IMR-90 (cell line): Measurements from ENCODE around the gene SYT3. TPM values are rescaled to one million over a fixed set of nuclear protein-coding genes. Genes with fewer than 3 reads are reported as not detected.

Experiments used
- ATAC-seq: fragments of 200-7000 bp; cut with Tn5 transposase; 2 replicates; pipeline ENCODE4 v1.9.1; 2020; ENCODE audit warnings: low read depth, mild to moderate bottlenecking, moderate library complexity
- BruUV-seq: library from RNA; stranded (reverse); fragments of 400-500 nt; replicated peaks from 2 replicates; lab custom pipeline; 2021; lab: Mats Ljungman, UMichigan
- CTCF ChIA-PET: fragments of 300-600 bp; formaldehyde crosslinking; extraction: SDS; loops from one replicate; lab custom pipeline; 2021; ENCODE audit warnings: antibody characterized with exemption; lab: Yijun Ruan, JAX
- POLR2A ChIA-PET: fragments of 300-600 bp; sonication (Branson Sonifier 250); formaldehyde crosslinking; loops from one replicate; lab custom pipeline; 2022; ENCODE audit warnings: antibody characterized with exemption; ENCODE audit not compliant: unreplicated experiment; lab: Charles Lee
- DNase-seq: peaks from one replicate; pipeline ENCODE4 v3.0.0; 2013
- H2AFZ ChIP-seq: replicated peaks from 2 replicates; pipeline ENCODE3; 2013; ENCODE audit warnings: low read length, mild to moderate bottlenecking; ENCODE audit not compliant: poor library complexity
- H2AK5ac ChIP-seq: 2 replicates; pipeline ENCODE4 v1.6.1; 2013; ENCODE audit warnings: low read depth, low read length, inconsistent platforms
- H2AK9ac ChIP-seq: replicated peaks from 2 replicates; pipeline ENCODE3; 2013; ENCODE audit warnings: mild to moderate bottlenecking, low read depth, low read length, moderate library complexity; ENCODE audit not compliant: poor library complexity
- H2BK120ac ChIP-seq: 2 replicates; pipeline ENCODE4 v1.6.1; 2013; ENCODE audit warnings: low read depth, low read length, inconsistent platforms
- H2BK15ac ChIP-seq: 3 replicates; pipeline ENCODE4 v1.6.1; 2013; ENCODE audit warnings: low read depth, low read length, inconsistent platforms
- H2BK20ac ChIP-seq: 2 replicates; pipeline ENCODE4 v1.6.1; 2013; ENCODE audit warnings: low read depth, mild to moderate bottlenecking, inconsistent platforms, low read length, moderate library complexity
- H2BK5ac ChIP-seq: 2 replicates; pipeline ENCODE4 v1.6.1; 2013; ENCODE audit warnings: mild to moderate bottlenecking, low read depth, low read length, inconsistent platforms; ENCODE audit not compliant: poor library complexity, severe bottlenecking
- H3K14ac ChIP-seq: replicated peaks from 2 replicates; pipeline ENCODE4 v1.6.1; 2013; ENCODE audit warnings: low read depth, low read length, inconsistent platforms
- H3K18ac ChIP-seq: 2 replicates; pipeline ENCODE4 v1.6.1; 2013; ENCODE audit warnings: low read depth, low read length, control low read depth
- H3K23ac ChIP-seq: 2 replicates; pipeline ENCODE4 v1.6.1; 2013; ENCODE audit warnings: low read depth, low read length, inconsistent platforms
- H3K27ac ChIP-seq: 2 replicates; pipeline ENCODE4 v1.5.1; 2013; ENCODE audit warnings: mild to moderate bottlenecking, control low read depth, low read length; ENCODE audit not compliant: insufficient read depth
- H3K27me3 ChIP-seq: 2 replicates; pipeline ENCODE4 v1.6.1; 2013; ENCODE audit warnings: low read length; ENCODE audit not compliant: control insufficient read depth, insufficient read depth
- H3K36me3 ChIP-seq: 2 replicates; pipeline ENCODE4 v1.6.1; 2013; ENCODE audit warnings: low read length, mixed read lengths; ENCODE audit not compliant: control insufficient read depth, insufficient read depth
- H3K4ac ChIP-seq: 2 replicates; pipeline ENCODE4 v1.6.1; 2013; ENCODE audit warnings: low read depth, low read length, inconsistent platforms
- H3K4me1 ChIP-seq: 2 replicates; pipeline ENCODE4 v1.6.1; 2013; ENCODE audit warnings: low read length, mixed read lengths; ENCODE audit not compliant: control insufficient read depth, insufficient read depth
- H3K4me2 ChIP-seq: 2 replicates; pipeline ENCODE4 v1.6.1; 2013; ENCODE audit warnings: low read depth, mild to moderate bottlenecking, control low read depth, low read length, moderate library complexity
- H3K4me3 ChIP-seq: 2 replicates; pipeline ENCODE4 v1.5.1; 2013; ENCODE audit warnings: low read depth, mild to moderate bottlenecking, control low read depth, low read length, moderate library complexity; ENCODE audit not compliant: insufficient read depth
- H3K56ac ChIP-seq: 2 replicates; pipeline ENCODE4 v1.6.1; 2013; ENCODE audit warnings: low read length, inconsistent platforms; ENCODE audit not compliant: insufficient read depth; ENCODE audit errors: extremely low read depth
- H3K79me1 ChIP-seq, 2 experiments: 2 replicates each; pipeline ENCODE4 v1.6.1; 2013; ENCODE audit warnings: low read length in 2 of 2, inconsistent platforms in 1 of 2, low read depth in 1 of 2
- H3K9ac ChIP-seq: 2 replicates; pipeline ENCODE4 v1.6.1; 2013; ENCODE audit warnings: low read depth, low read length, control low read depth
- H3K9me1 ChIP-seq: 2 replicates; pipeline ENCODE4 v1.6.1; 2013; ENCODE audit warnings: low read length, inconsistent platforms; ENCODE audit not compliant: insufficient read depth
- H3K9me3 ChIP-seq: 2 replicates; pipeline ENCODE4 v1.6.1; 2013; ENCODE audit warnings: low read length; ENCODE audit not compliant: control insufficient read depth, insufficient read depth
- H4K20me1 ChIP-seq: 2 replicates; pipeline ENCODE4 v1.6.1; 2013; ENCODE audit warnings: low read length, inconsistent platforms; ENCODE audit not compliant: insufficient read depth
- H4K5ac ChIP-seq: 2 replicates; pipeline ENCODE4 v1.6.1; 2013; ENCODE audit warnings: mild to moderate bottlenecking, low read depth, low read length, control low read depth
- H4K8ac ChIP-seq, 2 experiments: 2 replicates each; pipeline ENCODE4 v1.6.1; 2013; ENCODE audit warnings: low read depth in 2 of 2, low read length in 2 of 2, control low read depth in 1 of 2, inconsistent platforms in 1 of 2
- H4K91ac ChIP-seq: 2 replicates; pipeline ENCODE4 v1.6.1; 2013; ENCODE audit warnings: low read depth, low read length, inconsistent platforms; ENCODE audit not compliant: insufficient read depth
- BHLHE40 ChIP-seq: fragments of 150-350 bp; IDR thresholded peaks from 2 replicates; pipeline ENCODE4 v1.6.1; 2016; ENCODE audit warnings: mild to moderate bottlenecking, low read depth, low read length
- CEBPB ChIP-seq: IDR thresholded peaks from 2 replicates; pipeline ENCODE4 v1.6.1; 2012; ENCODE audit warnings: low read depth, low read length, improper control_type of control experiment
- FOS ChIP-seq: fragments of 150-350 bp; IDR thresholded peaks from 2 replicates; pipeline ENCODE4 v1.6.1; 2016; ENCODE audit warnings: low read depth, low read length
- MAFK ChIP-seq: IDR thresholded peaks from 2 replicates; pipeline ENCODE4 v1.6.1; 2012; ENCODE audit warnings: low read depth, low read length, improper control_type of control experiment
- MAZ ChIP-seq: IDR thresholded peaks from 2 replicates; pipeline ENCODE4 v1.6.1; 2012; ENCODE audit warnings: low read depth, mild to moderate bottlenecking, low read length, improper control_type of control experiment, moderate library complexity, borderline replicate concordance
- MXI1 ChIP-seq: IDR thresholded peaks from 2 replicates; pipeline ENCODE4 v1.6.1; 2012; ENCODE audit warnings: low read depth, mild to moderate bottlenecking, low read length, moderate library complexity, borderline replicate concordance
- NFE2L2 ChIP-seq: fragments of 150-350 bp; IDR thresholded peaks from 2 replicates; pipeline ENCODE4 v1.6.1; 2016; ENCODE audit warnings: low read depth, mild to moderate bottlenecking, low read length
- POLR2A ChIP-seq: IDR thresholded peaks from 2 replicates; pipeline ENCODE4 v1.6.1; 2012; ENCODE audit warnings: mild to moderate bottlenecking, low read depth, low read length
- RAD21 ChIP-seq: IDR thresholded peaks from 2 replicates; pipeline ENCODE4 v1.6.1; 2012; ENCODE audit warnings: low read length, improper control_type of control experiment
- RCOR1 ChIP-seq: IDR thresholded peaks from 2 replicates; pipeline ENCODE4 v1.6.1; 2012; ENCODE audit warnings: mild to moderate bottlenecking, low read length, improper control_type of control experiment; ENCODE audit not compliant: insufficient replicate concordance
- RFX5 ChIP-seq: IDR thresholded peaks from 2 replicates; pipeline ENCODE4 v1.8.0; 2012; ENCODE audit warnings: low read depth, mild to moderate bottlenecking, low read length, moderate library complexity
- WGBS, 2 experiments: methylation state at CpG; one replicate each; pipeline versions ENCODE4 v1.1.5 to v1.1.7; 2013; ENCODE audit warnings: missing lambda C conversion rate in 2 of 2; ENCODE audit not compliant: insufficient read length in 1 of 2; ENCODE audit errors: extremely low coverage in 2 of 2; 5-methylcytosine and 5-hydroxymethylcytosine counted together
- dilution Hi-C: fragments of 300-500 bp; cut with HindIII; formaldehyde crosslinking; loops from one replicate; pipeline ENCODE4 v1.14.3; 2018; ENCODE audit warnings: low sequenced_read_pairs; ENCODE audit not compliant: unreplicated experiment
- in situ Hi-C: fragments of 300-500 bp; cut with MboI; formaldehyde crosslinking; loops from 3 replicates; pipeline ENCODE4 v1.14.3; 2019; ENCODE audit warnings: low sequenced_read_pairs, inconsistent platforms, mixed read lengths
- intact Hi-C: fragments of 100-400 bp; cut with micrococcal nuclease; formaldehyde crosslinking; loops from 2 replicates; pipeline ENCODE4 v1.10.0; 2022
- polyA plus RNA-seq, 3 experiments: library from polyadenylated mRNA; depleted of rRNA; stranded (reverse); fragments of >200 nt; gene quantifications; 2 replicates each; pipeline ENCODE4 v1.2.3, GENCODE V29; 2012; ENCODE audit warnings: low replicate concordance in 1 of 3
- total RNA-seq: library from RNA; depleted of rRNA; stranded (reverse); fragments of >200 nt; gene quantifications from 2 replicates; pipeline ENCODE4 v1.2.3, GENCODE V29; 2012
- TF ChIP-seq, protein P1 (sequence below): conservative IDR thresholded peaks from 2 replicates; pipeline ENCODE4 v1.5.1; 2012; ENCODE audit warnings: mild to moderate bottlenecking, low read depth, low read length, improper control_type of control experiment

The SYT3 gene
- total and polyA plus RNA-seq, 2 of the 4 experiments (the other 2 are of a cell fraction) = 0.05 TPM; not detected in 1

DNA sequence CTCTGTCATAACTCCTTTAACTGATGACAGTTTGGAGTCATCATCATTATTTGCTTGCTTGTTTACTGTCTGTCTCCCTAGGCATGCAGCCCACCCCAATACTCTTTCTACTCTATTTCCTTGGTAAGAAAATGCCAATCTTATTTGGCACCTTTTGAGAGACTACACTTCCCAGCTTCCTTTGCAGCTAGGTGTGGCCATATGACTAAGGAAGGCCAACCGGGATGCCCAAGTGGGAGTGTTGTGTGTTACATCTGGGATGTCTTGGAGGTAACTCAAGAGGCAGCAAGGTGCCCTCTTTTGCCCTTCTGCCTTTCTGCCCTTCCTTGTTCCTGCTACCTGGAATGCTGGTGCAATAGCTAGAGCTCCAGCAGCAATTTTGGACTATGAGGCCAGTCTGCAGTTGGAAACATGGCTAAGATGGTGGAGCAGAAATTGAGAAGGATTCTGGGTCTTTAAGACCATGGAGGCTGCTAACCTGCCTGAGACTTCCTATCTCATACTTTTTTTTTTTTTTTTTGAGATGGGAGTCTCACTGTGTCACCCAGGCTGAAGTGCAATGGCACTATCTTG, 37.0 kb upstream of the SYT3 start:
- H3K4me3 ChIP-seq = no peak overlapping the region
- no peaks in the 10 kb centered on the region for H3K9me3 ChIP-seq
- H2BK120ac ChIP-seq = no peak overlapping the region
- H2BK15ac ChIP-seq = no peak overlapping the region
- no peak overlapping the region for H4K8ac ChIP-seq
- no peak for TF ChIP-seq MAFK
- no peak for TF ChIP-seq FOS
- no peak for TF ChIP-seq CEBPB
- TF ChIP-seq RAD21 = no peak
- no peak for TF ChIP-seq RFX5
- no peak for TF ChIP-seq NFE2L2
- no peak for TF ChIP-seq POLR2A
- TF ChIP-seq RCOR1 = no peak
- no peak for TF ChIP-seq MAZ
- TF ChIP-seq MXI1 = no peak
- no peak for TF ChIP-seq BHLHE40
- TF ChIP-seq, protein P1, sequence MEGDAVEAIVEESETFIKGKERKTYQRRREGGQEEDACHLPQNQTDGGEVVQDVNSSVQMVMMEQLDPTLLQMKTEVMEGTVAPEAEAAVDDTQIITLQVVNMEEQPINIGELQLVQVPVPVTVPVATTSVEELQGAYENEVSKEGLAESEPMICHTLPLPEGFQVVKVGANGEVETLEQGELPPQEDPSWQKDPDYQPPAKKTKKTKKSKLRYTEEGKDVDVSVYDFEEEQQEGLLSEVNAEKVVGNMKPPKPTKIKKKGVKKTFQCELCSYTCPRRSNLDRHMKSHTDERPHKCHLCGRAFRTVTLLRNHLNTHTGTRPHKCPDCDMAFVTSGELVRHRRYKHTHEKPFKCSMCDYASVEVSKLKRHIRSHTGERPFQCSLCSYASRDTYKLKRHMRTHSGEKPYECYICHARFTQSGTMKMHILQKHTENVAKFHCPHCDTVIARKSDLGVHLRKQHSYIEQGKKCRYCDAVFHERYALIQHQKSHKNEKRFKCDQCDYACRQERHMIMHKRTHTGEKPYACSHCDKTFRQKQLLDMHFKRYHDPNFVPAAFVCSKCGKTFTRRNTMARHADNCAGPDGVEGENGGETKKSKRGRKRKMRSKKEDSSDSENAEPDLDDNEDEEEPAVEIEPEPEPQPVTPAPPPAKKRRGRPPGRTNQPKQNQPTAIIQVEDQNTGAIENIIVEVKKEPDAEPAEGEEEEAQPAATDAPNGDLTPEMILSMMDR = no peak
- H3K23ac ChIP-seq = no peak overlapping the region
- H3K27me3 ChIP-seq = peaks cover 14% of the 10 kb centered on the region; the same call in 1 of the 2 replicates
- H3K36me3 ChIP-seq = no peaks in the 10 kb centered on the region
- ATAC-seq (no peak), DNase-seq (no peak)
- H3K4ac ChIP-seq = no peak overlapping the region
- no peaks in the 10 kb centered on the region for H3K4me1 ChIP-seq
- ChIA-PET POLR2A (no interaction called here), CTCF (interaction anchor here (1.0 kb wide), 1 partner anchor 121 kb away, joined by 4 read pairs; no protein-coding TSS in a partner anchor)
- no peak overlapping the region for H3K4me2 ChIP-seq
- no CpG with 5 or more reads among the region's 1 CpG for WGBS, 2 experiments
- no peak overlapping the region for H3K18ac ChIP-seq
- H4K5ac ChIP-seq = no peak overlapping the region
- H2AK5ac ChIP-seq = no peak overlapping the region
- H3K9me1 ChIP-seq = no peaks in the 10 kb centered on the region
- H3K14ac ChIP-seq = no peak overlapping the region
- intact Hi-C loops (no loop called here), in situ Hi-C loops (no loop called here), dilution Hi-C loops (no loop called here)
- no peak overlapping the region for H2BK5ac ChIP-seq
- H3K56ac ChIP-seq = no peak overlapping the region
- no peak overlapping the region for H4K91ac ChIP-seq
- H2AFZ ChIP-seq = no peak overlapping the region
- no peaks in the 10 kb centered on the region for H3K79me1 ChIP-seq
- H3K27ac ChIP-seq = no peak overlapping the region
- no peaks in the 10 kb centered on the region for H4K20me1 ChIP-seq
- H3K9ac ChIP-seq = no peak overlapping the region
- no TSS peak for BruUV-seq
- no peak overlapping the region for H2AK9ac ChIP-seq
- H2BK20ac ChIP-seq = no peak overlapping the region
